Keratinocyte (primary cell): ENCODE data around the gene ARRB1. TPM values are rescaled to one million over a fixed set of nuclear protein-coding genes. Genes with fewer than 3 reads are reported as not detected.

Experiments
- DNase-seq: peaks from one replicate; pipeline ENCODE4 v3.0.0-alpha.2; 2011; ENCODE audit warnings: low read depth, missing footprints, low spot score
- FAIRE-seq: peaks from 2 replicates; lab custom pipeline; 2011; peaks lifted over from hg19 to GRCh38; lab: Jason Lieb, UNC
- H2AFZ ChIP-seq: 2 replicates; pipeline ENCODE4 v1.6.0; 2012; ENCODE audit warnings: low read length, control low read depth, inconsistent platforms; ENCODE audit not compliant: control insufficient read depth
- H3K27ac ChIP-seq: 2 replicates; pipeline ENCODE4 v1.5.1; 2011; ENCODE audit warnings: low read length; ENCODE audit not compliant: control insufficient read depth, insufficient read depth
- H3K27me3 ChIP-seq: 3 replicates; pipeline ENCODE4 v1.6.0; 2011; ENCODE audit warnings: low read length; ENCODE audit not compliant: control insufficient read depth, insufficient read depth; ENCODE audit errors: extremely low read depth
- H3K36me3 ChIP-seq, 2 experiments: 2 replicates in 1 of 2; 3 replicates in 1 of 2; pipeline ENCODE4 v1.5.1; 2011; ENCODE audit warnings: low read length in 2 of 2, mild to moderate bottlenecking in 1 of 2; ENCODE audit not compliant: control insufficient read depth in 2 of 2, insufficient read depth in 2 of 2; ENCODE audit errors: extremely low read depth in 1 of 2
- H3K4me1 ChIP-seq: 3 replicates; pipeline ENCODE4 v1.5.1; 2011; ENCODE audit warnings: low read length; ENCODE audit not compliant: control insufficient read depth, insufficient read depth; ENCODE audit errors: extremely low read depth
- H3K4me2 ChIP-seq: 3 replicates; pipeline ENCODE4 v1.6.0; 2011; ENCODE audit warnings: low read depth, low read length; ENCODE audit not compliant: control insufficient read depth, insufficient read depth; ENCODE audit errors: extremely low read depth
- H3K4me3 ChIP-seq, 3 experiments: fragments of 200-600 bp in 1 of 3; sonication (generic) in 1 of 3; 2 replicates in 2 of 3; 3 replicates in 1 of 3; pipeline ENCODE4 v1.5.1; 2011 to 2016; ENCODE audit warnings: low read length in 3 of 3, mild to moderate bottlenecking in 3 of 3, control low read depth in 2 of 3, inconsistent platforms in 1 of 3, low read depth in 1 of 3, mixed read lengths in 1 of 3, mixed run types in 1 of 3, moderate library complexity in 1 of 3; ENCODE audit not compliant: control insufficient read depth in 2 of 3, insufficient read depth in 2 of 3; ENCODE audit errors: extremely low read depth in 1 of 3
- H3K79me2 ChIP-seq: 2 replicates; pipeline ENCODE4 v1.6.0; 2012; ENCODE audit warnings: low read length; ENCODE audit not compliant: control insufficient read depth, insufficient read depth
- H3K9ac ChIP-seq: 3 replicates; pipeline ENCODE4 v1.6.0; 2011; ENCODE audit warnings: low read length; ENCODE audit not compliant: control insufficient read depth, insufficient read depth; ENCODE audit errors: extremely low read depth
- H3K9me1 ChIP-seq: 3 replicates; pipeline ENCODE4 v1.6.0; 2011; ENCODE audit warnings: low read length; ENCODE audit not compliant: control insufficient read depth, insufficient read depth; ENCODE audit errors: extremely low read depth
- H3K9me3 ChIP-seq: 2 replicates; pipeline ENCODE4 v1.5.1; 2012; ENCODE audit warnings: low read depth, low read length; ENCODE audit not compliant: control insufficient read depth
- H4K20me1 ChIP-seq: 3 replicates; pipeline ENCODE4 v1.6.0; 2011; ENCODE audit warnings: low read length; ENCODE audit not compliant: control insufficient read depth, insufficient read depth; ENCODE audit errors: extremely low read depth
- CTCF ChIP-seq, 3 experiments: IDR thresholded peaks in 1 of 3; conservative IDR thresholded peaks in 1 of 3; optimal IDR thresholded peaks in 1 of 3; 2 replicates in 2 of 3; 3 replicates in 1 of 3; pipeline versions ENCODE3 to v1.5.1; 2011; ENCODE audit warnings: low read length in 3 of 3, mild to moderate bottlenecking in 3 of 3, moderate library complexity in 2 of 3, control low read depth in 1 of 3, inconsistent platforms in 1 of 3; ENCODE audit not compliant: insufficient read depth in 2 of 3; ENCODE audit errors: extremely low read depth in 1 of 3
- EZH2 ChIP-seq: IDR thresholded peaks from one replicate; pipeline ENCODE4 v1.6.1; 2012; ENCODE audit warnings: inconsistent platforms, mild to moderate bottlenecking, low read length, moderate library complexity
- dilution Hi-C: fragments of 300-500 bp; cut with MboI; formaldehyde crosslinking; loops from one replicate; pipeline ENCODE4 v1.7.0; 2020; ENCODE audit warnings: low sequenced_read_pairs; ENCODE audit not compliant: extremely low pct_ligation_motif_present
- polyA plus RNA-seq, 5 experiments: library from polyadenylated mRNA; depleted of rRNA in 3 of 5; stranded (reverse) in 3 of 5; stranded (forward) in 1 of 5; unstranded in 1 of 5; fragments of >200 nt; gene quantifications; 1 replicate in 1 of 5; 2 replicates in 3 of 5; 3 replicates in 1 of 5; pipeline versions ENCODE4 v1.2.1 to v1.2.3, GENCODE V29; 2011 to 2012; ENCODE audit warnings: missing spikeins in 2 of 5, low read depth in 1 of 5, low replicate concordance in 1 of 5

ARRB1 gene
- polyA plus RNA-seq, 1 donor (not counting 4 experiments of a cell fraction or from before 2014, with no cell fraction given): 0.94 TPM

GRCh38 chr11:75273411-75274391 is 77.8 kb downstream of the ARRB1 start:
- H3K9me3 ChIP-seq: no peaks in the 10 kb centered on the region
- H3K4me3 ChIP-seq: no peak overlapping the region
- no peak overlapping the region for H2AFZ ChIP-seq
- no peaks in the 10 kb centered on the region for H3K4me1 ChIP-seq
- no peaks in the 10 kb centered on the region for H4K20me1 ChIP-seq
- TF ChIP-seq EZH2 (no peak), CTCF (optimal IDR thresholded peaks at IDR 0.05 in 1 of 3, IDR thresholded peaks at IDR 0.05 in 1 of 3, conservative IDR thresholded peaks at IDR 0.05 in 1 of 3; ENCODE audit: extremely low read depth in 1 of 3, insufficient read depth in 2 of 3, low read length in 3 of 3) (no peak)
- no peaks in the 10 kb centered on the region for H3K36me3 ChIP-seq
- FAIRE-seq: no peak
- H3K27me3 ChIP-seq: no peaks in the 10 kb centered on the region
- dilution Hi-C loops: no loop called here
- H3K27ac ChIP-seq: no peak overlapping the region
- no peaks in the 10 kb centered on the region for H3K9me1 ChIP-seq
- H3K79me2 ChIP-seq: no peaks in the 10 kb centered on the region
- DNase-seq: no peak
- H3K4me2 ChIP-seq: no peak overlapping the region
- H3K9ac ChIP-seq: no peak overlapping the region

- Histone ChIP-seq H3K36me3 (no peaks in the 10 kb centered on the region), H3K79me2 (no peaks in the 10 kb centered on the region), H3K4me2 (no peak overlapping the region), H2AFZ (no peak overlapping the region), H3K9ac (no peak overlapping the region), H3K27me3 (no peaks in the 10 kb centered on the region), H3K4me1 (no peaks in the 10 kb centered on the region), H3K27ac (no peak overlapping the region), H3K9me3 (no peaks in the 10 kb centered on the region), H4K20me1 (no peaks in the 10 kb centered on the region), H3K4me3 (no peak overlapping the region), H3K9me1 (no peaks in the 10 kb centered on the region)
- FAIRE-seq (no peak), DNase-seq (no peak)
- no peak for TF ChIP-seq EZH2
- TF ChIP-seq CTCF (optimal IDR thresholded peaks at IDR 0.05 in 1 of 3, IDR thresholded peaks at IDR 0.05 in 1 of 3, conservative IDR thresholded peaks at IDR 0.05 in 1 of 3; ENCODE audit: extremely low read depth in 1 of 3, insufficient read depth in 2 of 3, low read length in 3 of 3): no peak
- dilution Hi-C loops: no loop called here
Measured at GRCh38 chr11:75272821-75273301, 78.6 kb downstream of the ARRB1 start.
